Uterus (tissue), 2 donors: ENCODE results near the gene INHBB.

Experiments used
- POLR2A ChIP-seq, 2 donors: fragments of 450-650 bp; IDR thresholded peaks; one replicate each; pipeline ENCODE4 v1.6.1; 2016; ENCODE audit warnings: antibody characterized with exemption in 2 of 2, mild to moderate bottlenecking in 1 of 2, moderate library complexity in 1 of 2
- TF ChIP-seq, protein P1 (sequence below), 4 experiments: fragments of 200-600 bp in 2 of 4; fragments of 450-650 bp in 2 of 4; sonication (generic) in 2 of 4; IDR thresholded peaks; one replicate each; pipeline ENCODE4 v1.5.1; 2016 to 2019; ENCODE audit warnings: antibody characterized with exemption in 4 of 4, mild to moderate bottlenecking in 2 of 4, moderate library complexity in 1 of 4

DNA sequence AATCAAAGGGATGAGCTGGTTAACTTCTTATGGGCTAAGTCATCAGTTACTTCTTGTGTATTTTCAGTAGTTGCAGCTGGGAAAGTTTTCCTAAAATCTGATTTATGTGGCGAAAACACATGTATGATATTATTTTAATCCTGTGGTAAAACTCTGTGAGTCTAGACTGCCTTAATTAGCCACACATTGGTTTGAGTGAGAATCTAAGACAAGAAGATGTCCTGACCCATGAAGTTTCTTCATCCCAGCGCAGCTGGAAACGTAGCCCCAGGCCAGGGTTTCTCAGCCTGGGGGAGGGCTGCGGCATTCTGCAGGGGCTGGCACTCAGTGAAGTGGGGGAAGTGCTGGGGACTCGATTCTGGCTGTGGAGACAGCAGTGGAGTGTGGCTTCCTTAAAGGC lies 44.7 kb upstream of the INHBB start:
- no peak for TF ChIP-seq POLR2A (IDR thresholded peaks at IDR 0.05)
- TF ChIP-seq, protein P1, sequence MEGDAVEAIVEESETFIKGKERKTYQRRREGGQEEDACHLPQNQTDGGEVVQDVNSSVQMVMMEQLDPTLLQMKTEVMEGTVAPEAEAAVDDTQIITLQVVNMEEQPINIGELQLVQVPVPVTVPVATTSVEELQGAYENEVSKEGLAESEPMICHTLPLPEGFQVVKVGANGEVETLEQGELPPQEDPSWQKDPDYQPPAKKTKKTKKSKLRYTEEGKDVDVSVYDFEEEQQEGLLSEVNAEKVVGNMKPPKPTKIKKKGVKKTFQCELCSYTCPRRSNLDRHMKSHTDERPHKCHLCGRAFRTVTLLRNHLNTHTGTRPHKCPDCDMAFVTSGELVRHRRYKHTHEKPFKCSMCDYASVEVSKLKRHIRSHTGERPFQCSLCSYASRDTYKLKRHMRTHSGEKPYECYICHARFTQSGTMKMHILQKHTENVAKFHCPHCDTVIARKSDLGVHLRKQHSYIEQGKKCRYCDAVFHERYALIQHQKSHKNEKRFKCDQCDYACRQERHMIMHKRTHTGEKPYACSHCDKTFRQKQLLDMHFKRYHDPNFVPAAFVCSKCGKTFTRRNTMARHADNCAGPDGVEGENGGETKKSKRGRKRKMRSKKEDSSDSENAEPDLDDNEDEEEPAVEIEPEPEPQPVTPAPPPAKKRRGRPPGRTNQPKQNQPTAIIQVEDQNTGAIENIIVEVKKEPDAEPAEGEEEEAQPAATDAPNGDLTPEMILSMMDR (IDR thresholded peaks at IDR 0.05): no peak
